K562 (cell line): ENCODE data around the gene FGF12. TPM values are rescaled to one million over a fixed set of nuclear protein-coding genes. Genes with fewer than 3 reads are reported as not detected.

Experiments
- ATAC-seq: fragments of 200-7000 bp; cut with Tn5 transposase; 3 replicates; pipeline ENCODE4 v1.9.1; 2020; ENCODE audit warnings: moderate library complexity
- BruUV-seq: library from RNA; stranded (reverse); fragments of 400-500 nt; replicated peaks from 2 replicates; lab custom pipeline; 2021; lab: Mats Ljungman, UMichigan
- CTCF ChIA-PET: fragments of 300-600 bp; formaldehyde crosslinking; extraction: SDS; loops from one replicate; lab custom pipeline; 2021; ENCODE audit warnings: low intra/inter-chr PET ratio; lab: Yijun Ruan, JAX
- POLR2A ChIA-PET: fragments of 300-600, 350-650 bp; sonication (Branson Sonifier 250); formaldehyde crosslinking; extraction: SDS; loops from one replicate; lab custom pipeline; 2021; ENCODE audit warnings: antibody characterized with exemption, inconsistent platforms; lab: Yijun Ruan, JAX
- DNase-seq, 4 experiments: peaks; one replicate each; pipeline versions ENCODE4 v3.0.0 to v3.0.0-alpha.2; 2011 to 2018; ENCODE audit warnings: low spot score in 3 of 4, mixed read lengths in 3 of 4; ENCODE audit errors: extremely low read depth in 1 of 4
- FAIRE-seq: peaks from 2 replicates; lab custom pipeline; 2011; peaks lifted over from hg19 to GRCh38; lab: Jason Lieb, UNC
- H2AFZ ChIP-seq: 2 replicates; pipeline ENCODE4 v1.6.0; 2011; ENCODE audit warnings: low read depth, low read length, control low read depth, inconsistent platforms
- H3K27ac ChIP-seq: fragments of 200-600 bp; 3 replicates; pipeline ENCODE4 v1.8.0; 2011; ENCODE audit warnings: low read depth, mild to moderate bottlenecking, control low read depth, inconsistent platforms, low read length, moderate library complexity, mixed read lengths; ENCODE audit errors: extremely low read depth
- H3K27me3 ChIP-seq, 2 experiments: fragments of 300-600 bp in 1 of 2; 2 replicates in 1 of 2; 3 replicates in 1 of 2; pipeline versions ENCODE4 v1.6.0 to v1.8.0; 2011; ENCODE audit warnings: inconsistent platforms in 2 of 2, low read length in 2 of 2, mild to moderate bottlenecking in 1 of 2, mixed read lengths in 1 of 2, moderate library complexity in 1 of 2; ENCODE audit not compliant: control insufficient read depth in 2 of 2, insufficient read depth in 2 of 2
- H3K36me3 ChIP-seq: fragments of 300-600 bp; 3 replicates; pipeline ENCODE4 v1.8.0; 2011; ENCODE audit warnings: mild to moderate bottlenecking, low read length, inconsistent platforms; ENCODE audit not compliant: control insufficient read depth, insufficient read depth
- H3K4me1 ChIP-seq, 2 experiments: fragments of 200-600 bp in 1 of 2; replicated peaks in 1 of 2; 2 replicates in 1 of 2; 3 replicates in 1 of 2; pipeline versions ENCODE4 v1.5.1 to v1.8.0; 2011; ENCODE audit warnings: inconsistent platforms in 2 of 2, low read length in 2 of 2, mild to moderate bottlenecking in 1 of 2, mixed read lengths in 1 of 2, moderate library complexity in 1 of 2; ENCODE audit not compliant: control insufficient read depth in 2 of 2, insufficient read depth in 2 of 2
- H3K4me2 ChIP-seq: 2 replicates; pipeline ENCODE4 v1.6.1; 2011; ENCODE audit warnings: low read length, control low read depth, inconsistent platforms, mixed read lengths; ENCODE audit not compliant: insufficient read depth
- H3K4me3 ChIP-seq: fragments of 200-600 bp; sonication (generic), shearing (Covaris generic); 2 replicates; pipeline ENCODE4 v1.5.1; 2016; ENCODE audit warnings: control low read depth, inconsistent platforms
- H3K79me2 ChIP-seq: fragments of 200-600 bp; 3 replicates; pipeline ENCODE4 v1.8.0; 2011; ENCODE audit warnings: low read length, inconsistent platforms; ENCODE audit not compliant: control insufficient read depth, insufficient read depth
- H3K9ac ChIP-seq, 2 experiments: 2 replicates each; pipeline versions ENCODE4 v1.6.0 to v1.6.1; 2011; ENCODE audit warnings: low read depth in 2 of 2, low read length in 2 of 2, control low read depth in 1 of 2, inconsistent platforms in 1 of 2, mild to moderate bottlenecking in 1 of 2, mixed read lengths in 1 of 2; ENCODE audit not compliant: insufficient read depth in 1 of 2
- H3K9me1 ChIP-seq: one replicate; pipeline ENCODE4 v1.6.0; 2011; ENCODE audit warnings: inconsistent platforms, mild to moderate bottlenecking, low read length, moderate library complexity; ENCODE audit not compliant: control insufficient read depth, insufficient read depth
- H3K9me3 ChIP-seq: replicated peaks from 2 replicates; pipeline ENCODE4 v1.5.1; 2011; ENCODE audit warnings: low read depth, low read length, inconsistent platforms; ENCODE audit not compliant: control insufficient read depth, insufficient read depth
- H4K20me1 ChIP-seq: replicated peaks from 2 replicates; pipeline ENCODE4 v1.6.1; 2011; ENCODE audit warnings: low read length, inconsistent platforms, mixed read lengths; ENCODE audit not compliant: control insufficient read depth, insufficient read depth
- GATAD2B ChIP-seq: fragments of 450-650 bp; IDR thresholded peaks from 2 replicates; pipeline ENCODE4 v1.6.1; 2017; ENCODE audit warnings: mild to moderate bottlenecking, borderline replicate concordance
- HIVEP1 ChIP-seq: fragments of 250-450 bp; sonication (Bioruptor Pico); IDR thresholded peaks from 2 replicates; pipeline ENCODE4 v1.4.0; 2020; ENCODE audit warnings: mild to moderate bottlenecking
- KAT2B ChIP-seq: IDR thresholded peaks from one replicate; pipeline ENCODE4 v1.6.1; 2012; ENCODE audit warnings: low read depth, mild to moderate bottlenecking, control low read depth, inconsistent platforms, low read length, moderate library complexity
- POU5F1 ChIP-seq: fragments of 150-350 bp; IDR thresholded peaks from 2 replicates; pipeline ENCODE4 v1.6.1; 2014; ENCODE audit warnings: borderline replicate concordance, low read length, low read depth, mild to moderate bottlenecking; ENCODE audit not compliant: partially characterized antibody
- RFX5 ChIP-seq: IDR thresholded peaks from 2 replicates; pipeline ENCODE4 v1.6.1; 2011; ENCODE audit warnings: low read depth, mild to moderate bottlenecking, improper control_type of control experiment, low read length
- ZBTB9 ChIP-seq: fragments of 450-650 bp; formaldehyde crosslinking; IDR thresholded peaks from 2 replicates; pipeline ENCODE4 v1.4.0; 2020; ENCODE audit warnings: mild to moderate bottlenecking, moderate library complexity
- WGBS: fragments of 100-300 bp; shearing (Covaris generic); methylation state at CpG from one replicate; pipeline ENCODE4 v1.1.6; 2016; ENCODE audit warnings: low coverage, mixed read lengths; ENCODE audit not compliant: insufficient coverage; ENCODE audit errors: missing lambda C conversion rate; 5-methylcytosine and 5-hydroxymethylcytosine counted together
- in situ Hi-C: fragments of 300-500 bp; cut with MboI; formaldehyde crosslinking; loops from 4 replicates; pipeline ENCODE4 v1.15.0; 2018; ENCODE audit warnings: inconsistent platforms, mixed read lengths
- intact Hi-C: fragments of 100-400 bp; cut with micrococcal nuclease; formaldehyde crosslinking; loops from 2 replicates; pipeline ENCODE4 v1.14.2; 2022
- polyA plus RNA-seq, 8 experiments: library from polyadenylated mRNA; depleted of rRNA in 4 of 8; stranded (reverse) in 5 of 8; unstranded in 3 of 8; fragments of >200 nt; fragmentation: Nextera tagmentation in 2 of 8; fragmentation: Illumina TruSeq in 1 of 8; extraction: Ambion mirVana in 2 of 8; extraction: Trizol in 1 of 8; gene quantifications; 2 replicates each; pipeline versions ENCODE4 v1.2.1 to v1.2.3, GENCODE V29; 2011 to 2014; ENCODE audit warnings: inconsistent platforms in 1 of 8, missing spikeins in 1 of 8
- total RNA-seq, 7 experiments: library from RNA; depleted of rRNA in 6 of 7; stranded (reverse); fragments of >200 nt in 6 of 7; fragmentation: Illumina TruSeq in 2 of 7; extraction: Trizol in 2 of 7; gene quantifications; 2 replicates each; pipeline versions ENCODE4 v1.2.1 to v1.2.3, GENCODE V29; 2011 to 2021; ENCODE audit warnings: low replicate concordance in 1 of 7

The FGF12 gene
- total and polyA plus RNA-seq, 9 of the 15 experiments (the other 6 are each of a cell fraction or from before 2014, with no cell fraction given), result not detected

GRCh38 chr3:192382861-192383260, 344.5 kb downstream of the FGF12 start:
- no peak for TF ChIP-seq KAT2B
- no peak for TF ChIP-seq RFX5
- no peak for TF ChIP-seq GATAD2B
- TF ChIP-seq HIVEP1, result no peak
- TF ChIP-seq ZBTB9, result no peak
- TF ChIP-seq POU5F1, result no peak
- H3K27me3 ChIP-seq, result no peaks in the 10 kb centered on the region
- intact Hi-C loops, result no loop called here
- H3K4me3 ChIP-seq, result no peak overlapping the region
- no peaks in the 10 kb centered on the region for H4K20me1 ChIP-seq
- in situ Hi-C loops, result no loop called here
- no peaks in the 10 kb centered on the region for H3K36me3 ChIP-seq
- H3K79me2 ChIP-seq, result no peaks in the 10 kb centered on the region
- no TSS peak for BruUV-seq
- H3K9me1 ChIP-seq, result no peaks in the 10 kb centered on the region
- H3K9ac ChIP-seq, result no peak overlapping the region
- FAIRE-seq (no peak), ATAC-seq (no peak), DNase-seq (no peak)
- ChIA-PET CTCF (no interaction called here), POLR2A (no interaction called here)
- H3K9me3 ChIP-seq, result no peaks in the 10 kb centered on the region
- H3K27ac ChIP-seq, result no peak overlapping the region
- no peak overlapping the region for H3K4me2 ChIP-seq
- 0% methylated on average over 2 of the region's 2 CpGs for WGBS
- H3K4me1 ChIP-seq, result no peaks in the 10 kb centered on the region
- H2AFZ ChIP-seq, result no peak overlapping the region
